Measurements from ENCODE around the gene GPR63.

DNA sequence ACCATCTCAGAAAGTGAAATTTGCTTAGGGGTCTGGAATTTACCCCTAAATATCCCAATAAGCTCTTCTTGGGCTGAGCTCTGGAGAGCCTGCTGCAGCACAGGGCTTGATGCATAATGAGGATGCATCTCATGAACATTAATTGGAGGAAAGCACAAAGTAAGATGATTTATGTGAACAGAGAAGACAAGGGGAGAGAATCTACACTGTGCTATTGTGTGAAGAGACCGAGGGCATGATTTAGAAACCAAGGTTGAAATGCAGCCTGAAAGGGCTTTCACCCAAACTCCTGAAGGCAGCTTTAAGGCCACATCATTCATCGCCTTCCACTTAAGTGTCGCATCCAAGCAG, 27.8 kb upstream of the GPR63 start:
- TF ChIP-seq, protein P1, sequence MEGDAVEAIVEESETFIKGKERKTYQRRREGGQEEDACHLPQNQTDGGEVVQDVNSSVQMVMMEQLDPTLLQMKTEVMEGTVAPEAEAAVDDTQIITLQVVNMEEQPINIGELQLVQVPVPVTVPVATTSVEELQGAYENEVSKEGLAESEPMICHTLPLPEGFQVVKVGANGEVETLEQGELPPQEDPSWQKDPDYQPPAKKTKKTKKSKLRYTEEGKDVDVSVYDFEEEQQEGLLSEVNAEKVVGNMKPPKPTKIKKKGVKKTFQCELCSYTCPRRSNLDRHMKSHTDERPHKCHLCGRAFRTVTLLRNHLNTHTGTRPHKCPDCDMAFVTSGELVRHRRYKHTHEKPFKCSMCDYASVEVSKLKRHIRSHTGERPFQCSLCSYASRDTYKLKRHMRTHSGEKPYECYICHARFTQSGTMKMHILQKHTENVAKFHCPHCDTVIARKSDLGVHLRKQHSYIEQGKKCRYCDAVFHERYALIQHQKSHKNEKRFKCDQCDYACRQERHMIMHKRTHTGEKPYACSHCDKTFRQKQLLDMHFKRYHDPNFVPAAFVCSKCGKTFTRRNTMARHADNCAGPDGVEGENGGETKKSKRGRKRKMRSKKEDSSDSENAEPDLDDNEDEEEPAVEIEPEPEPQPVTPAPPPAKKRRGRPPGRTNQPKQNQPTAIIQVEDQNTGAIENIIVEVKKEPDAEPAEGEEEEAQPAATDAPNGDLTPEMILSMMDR (IDR thresholded peaks at IDR 0.05) = no peak
- no peak for TF ChIP-seq EZH2 (IDR thresholded peaks at IDR 0.05; ENCODE audit: borderline replicate concordance, insufficient read depth, low read depth, low read length, poor library complexity, severe bottlenecking)

All from B cell (primary cell).